Lower lobe of right lung (tissue), 2 donors: Measurements from ENCODE around the gene BMP10. TPM values are rescaled to one million over a fixed set of nuclear protein-coding genes. Genes with fewer than 3 reads are reported as not detected.

Experiments
- ATAC-seq, 2 donors: fragments of 200-7000 bp; cut with Tn5 transposase; one replicate each; pipeline ENCODE4 v1.9.1; 2020 to 2022; ENCODE audit warnings: mild to moderate bottlenecking in 2 of 2, moderate library complexity in 2 of 2
- DNase-seq: peaks from one replicate; pipeline ENCODE4 v3.0.0-alpha.2; 2020
- H3K27ac ChIP-seq: fragments of 200-600 bp; one replicate; pipeline ENCODE4 v1.8.0; 2022
- H3K27me3 ChIP-seq: fragments of 200-600 bp; one replicate; pipeline ENCODE4 v1.8.0; 2022; ENCODE audit warnings: low read depth
- H3K36me3 ChIP-seq: fragments of 200-600 bp; one replicate; pipeline ENCODE4 v1.8.0; 2022; ENCODE audit warnings: mild to moderate bottlenecking
- H3K4me1 ChIP-seq: fragments of 200-600 bp; one replicate; pipeline ENCODE4 v1.8.0; 2022
- H3K4me3 ChIP-seq: fragments of 200-600 bp; one replicate; pipeline ENCODE4 v1.8.0; 2022; ENCODE audit warnings: mild to moderate bottlenecking
- H3K9me3 ChIP-seq: fragments of 200-600 bp; one replicate; pipeline ENCODE4 v1.8.0; 2022
- CTCF ChIP-seq: fragments of 200-600 bp; IDR thresholded peaks from one replicate; pipeline ENCODE4 v1.8.0; 2022; ENCODE audit warnings: antibody characterized with exemption, mild to moderate bottlenecking
- intact Hi-C: fragments of 100-400 bp; cut with DNase I; formaldehyde crosslinking; loops from one replicate; pipeline ENCODE4 v1.11.0; 2022
- total RNA-seq: library from RNA; stranded (reverse); fragmentation: NEBNext Ultra II Directional; extraction: Animal tissue kit (Norgen Biotek cat#: 25700); gene quantifications from one replicate; pipeline ENCODE4 v1.2.1, GENCODE V29; 2021
- donor health status: DM: no; HTN: yes; CAD: no; lungs with severe emphysema.

BMP10 gene
- total RNA-seq, 1 donor from 2014 or later, result 0.24 TPM

GRCh38 chr2:68889021-68889420 lies 17.8 kb upstream of the BMP10 start:
- intact Hi-C loops, result no loop called here
- Histone ChIP-seq H3K4me1 (peaks cover 3% of the 10 kb centered on the region), H3K36me3 (no peaks in the 10 kb centered on the region), H3K27ac (no peak overlapping the region), H3K9me3 (no peaks in the 10 kb centered on the region), H3K4me3 (no peak overlapping the region), H3K27me3 (no peaks in the 10 kb centered on the region)
- ATAC-seq (no peak), DNase-seq (no peak)
- TF ChIP-seq CTCF, result no peak

GRCh38 chr2:68888038-68888704 lies 17.0 kb upstream of the BMP10 start:
- H3K4me1 ChIP-seq, result peaks cover 3% of the 10 kb centered on the region
- DNase-seq (no peak), ATAC-seq (no peak)
- no peak overlapping the region for H3K4me3 ChIP-seq
- intact Hi-C loops, result no loop called here
- no peaks in the 10 kb centered on the region for H3K27me3 ChIP-seq
- TF ChIP-seq CTCF, result no peak
- H3K27ac ChIP-seq, result no peak overlapping the region
- H3K36me3 ChIP-seq, result no peaks in the 10 kb centered on the region
- no peaks in the 10 kb centered on the region for H3K9me3 ChIP-seq

GRCh38 chr2:68885811-68886075 lies 14.5 kb upstream of the BMP10 start:
- H3K27ac ChIP-seq, result no peak overlapping the region
- TF ChIP-seq CTCF, result no peak
- intact Hi-C loops, result no loop called here
- H3K27me3 ChIP-seq, result no peaks in the 10 kb centered on the region
- DNase-seq (no peak), ATAC-seq (no peak)
- no peaks in the 10 kb centered on the region for H3K36me3 ChIP-seq
- H3K4me1 ChIP-seq, result peaks cover 3% of the 10 kb centered on the region
- no peak overlapping the region for H3K4me3 ChIP-seq
- no peaks in the 10 kb centered on the region for H3K9me3 ChIP-seq

GRCh38 chr2:68885074-68885810 lies 14.0 kb upstream of the BMP10 start:
- Histone ChIP-seq H3K27ac (no peak overlapping the region), H3K4me3 (no peak overlapping the region), H3K36me3 (no peaks in the 10 kb centered on the region), H3K9me3 (no peaks in the 10 kb centered on the region), H3K4me1 (peaks cover 3% of the 10 kb centered on the region), H3K27me3 (no peaks in the 10 kb centered on the region)
- no peak for TF ChIP-seq CTCF
- no peak for DNase-seq
- intact Hi-C loops, result no loop called here
- ATAC-seq, result no peak

- intact Hi-C loops, result no loop called here
- H3K27ac ChIP-seq, result no peak overlapping the region
- TF ChIP-seq CTCF, result no peak
- no peaks in the 10 kb centered on the region for H3K9me3 ChIP-seq
- H3K4me1 ChIP-seq, result no peaks in the 10 kb centered on the region
- ATAC-seq (no peak), DNase-seq (no peak)
- H3K27me3 ChIP-seq, result no peaks in the 10 kb centered on the region
- H3K4me3 ChIP-seq, result no peak overlapping the region
- no peaks in the 10 kb centered on the region for H3K36me3 ChIP-seq
Measured at GRCh38 chr2:68880213-68880612, 9.0 kb upstream of the BMP10 start.
